HCT116 (cell line): ENCODE measurements around the gene MTARC2.
A peak's percentile ranks its signal among the peaks of the same experiment; 100 is the strongest.

Experiments
- POLR2AphosphoS5 ChIP-seq: IDR thresholded peaks from 2 replicates; pipeline ENCODE4 v1.6.1; 2011; ENCODE audit warnings: mild to moderate bottlenecking, low read depth, low read length, moderate library complexity
- ZFX ChIP-seq: fragments of 450-650 bp; IDR thresholded peaks from 2 replicates; pipeline ENCODE4 v1.6.1; 2017
- TF ChIP-seq, protein P1 (sequence below): IDR thresholded peaks from 2 replicates; pipeline ENCODE4 v1.6.1; 2012; ENCODE audit warnings: low read depth
- TF ChIP-seq, protein P2 (sequence below), 3 experiments: fragments of 200-600 bp in 1 of 3; sonication (generic) in 1 of 3; IDR thresholded peaks in 2 of 3; conservative IDR thresholded peaks in 1 of 3; 2 replicates each; pipeline ENCODE4 v1.5.1; 2012 to 2017; ENCODE audit warnings: low read depth in 2 of 3, low read length in 2 of 3, antibody characterized with exemption in 1 of 3, borderline replicate concordance in 1 of 3, control low read depth in 1 of 3, mild to moderate bottlenecking in 1 of 3, mixed read lengths in 1 of 3, mixed run types in 1 of 3, moderate library complexity in 1 of 3; ENCODE audit not compliant: insufficient read depth in 1 of 3

DNA sequence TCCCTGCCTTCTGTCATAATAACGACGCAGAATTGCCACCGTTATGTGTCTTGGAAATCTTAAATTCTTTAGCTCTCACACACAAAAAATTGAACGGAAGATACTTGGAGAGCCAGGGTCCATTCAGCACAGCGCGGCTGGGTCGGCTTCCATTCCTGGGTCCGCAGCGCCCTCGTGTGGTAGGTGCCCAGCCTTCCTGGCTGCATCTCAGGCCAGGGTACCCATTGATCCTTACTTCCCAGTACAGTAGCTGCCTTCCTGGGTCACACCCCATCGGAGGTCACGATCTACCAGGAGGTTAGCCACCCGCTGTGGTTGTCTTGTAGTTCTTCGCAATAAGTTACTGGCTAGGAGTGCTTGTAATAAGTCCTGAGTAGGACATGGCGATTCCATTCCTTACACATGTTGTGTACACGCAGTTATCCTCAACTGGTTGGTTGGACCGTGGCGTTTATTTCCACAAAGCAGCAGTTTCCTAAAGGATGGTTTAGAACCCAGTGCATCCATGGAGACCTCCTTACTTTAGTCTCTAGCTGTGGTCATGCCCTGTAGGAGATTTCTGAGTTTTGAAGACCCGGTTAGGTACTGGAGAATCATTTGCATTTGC lies 28.7 kb downstream of the MTARC2 start:
- no peak for TF ChIP-seq ZFX
- TF ChIP-seq, protein P1, sequence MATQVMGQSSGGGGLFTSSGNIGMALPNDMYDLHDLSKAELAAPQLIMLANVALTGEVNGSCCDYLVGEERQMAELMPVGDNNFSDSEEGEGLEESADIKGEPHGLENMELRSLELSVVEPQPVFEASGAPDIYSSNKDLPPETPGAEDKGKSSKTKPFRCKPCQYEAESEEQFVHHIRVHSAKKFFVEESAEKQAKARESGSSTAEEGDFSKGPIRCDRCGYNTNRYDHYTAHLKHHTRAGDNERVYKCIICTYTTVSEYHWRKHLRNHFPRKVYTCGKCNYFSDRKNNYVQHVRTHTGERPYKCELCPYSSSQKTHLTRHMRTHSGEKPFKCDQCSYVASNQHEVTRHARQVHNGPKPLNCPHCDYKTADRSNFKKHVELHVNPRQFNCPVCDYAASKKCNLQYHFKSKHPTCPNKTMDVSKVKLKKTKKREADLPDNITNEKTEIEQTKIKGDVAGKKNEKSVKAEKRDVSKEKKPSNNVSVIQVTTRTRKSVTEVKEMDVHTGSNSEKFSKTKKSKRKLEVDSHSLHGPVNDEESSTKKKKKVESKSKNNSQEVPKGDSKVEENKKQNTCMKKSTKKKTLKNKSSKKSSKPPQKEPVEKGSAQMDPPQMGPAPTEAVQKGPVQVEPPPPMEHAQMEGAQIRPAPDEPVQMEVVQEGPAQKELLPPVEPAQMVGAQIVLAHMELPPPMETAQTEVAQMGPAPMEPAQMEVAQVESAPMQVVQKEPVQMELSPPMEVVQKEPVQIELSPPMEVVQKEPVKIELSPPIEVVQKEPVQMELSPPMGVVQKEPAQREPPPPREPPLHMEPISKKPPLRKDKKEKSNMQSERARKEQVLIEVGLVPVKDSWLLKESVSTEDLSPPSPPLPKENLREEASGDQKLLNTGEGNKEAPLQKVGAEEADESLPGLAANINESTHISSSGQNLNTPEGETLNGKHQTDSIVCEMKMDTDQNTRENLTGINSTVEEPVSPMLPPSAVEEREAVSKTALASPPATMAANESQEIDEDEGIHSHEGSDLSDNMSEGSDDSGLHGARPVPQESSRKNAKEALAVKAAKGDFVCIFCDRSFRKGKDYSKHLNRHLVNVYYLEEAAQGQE: no peak
- TF ChIP-seq, protein P2, sequence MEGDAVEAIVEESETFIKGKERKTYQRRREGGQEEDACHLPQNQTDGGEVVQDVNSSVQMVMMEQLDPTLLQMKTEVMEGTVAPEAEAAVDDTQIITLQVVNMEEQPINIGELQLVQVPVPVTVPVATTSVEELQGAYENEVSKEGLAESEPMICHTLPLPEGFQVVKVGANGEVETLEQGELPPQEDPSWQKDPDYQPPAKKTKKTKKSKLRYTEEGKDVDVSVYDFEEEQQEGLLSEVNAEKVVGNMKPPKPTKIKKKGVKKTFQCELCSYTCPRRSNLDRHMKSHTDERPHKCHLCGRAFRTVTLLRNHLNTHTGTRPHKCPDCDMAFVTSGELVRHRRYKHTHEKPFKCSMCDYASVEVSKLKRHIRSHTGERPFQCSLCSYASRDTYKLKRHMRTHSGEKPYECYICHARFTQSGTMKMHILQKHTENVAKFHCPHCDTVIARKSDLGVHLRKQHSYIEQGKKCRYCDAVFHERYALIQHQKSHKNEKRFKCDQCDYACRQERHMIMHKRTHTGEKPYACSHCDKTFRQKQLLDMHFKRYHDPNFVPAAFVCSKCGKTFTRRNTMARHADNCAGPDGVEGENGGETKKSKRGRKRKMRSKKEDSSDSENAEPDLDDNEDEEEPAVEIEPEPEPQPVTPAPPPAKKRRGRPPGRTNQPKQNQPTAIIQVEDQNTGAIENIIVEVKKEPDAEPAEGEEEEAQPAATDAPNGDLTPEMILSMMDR (IDR thresholded peaks at IDR 0.05 in 2 of 3, conservative IDR thresholded peaks at IDR 0.05 in 1 of 3; ENCODE audit: borderline replicate concordance in 1 of 3, insufficient read depth in 1 of 3, low read depth in 2 of 3, low read length in 2 of 3): peak; percentile 78 to 99 (median 92)
- TF ChIP-seq POLR2AphosphoS5: no peak
